Measurements from ENCODE around the gene FBXW4. TPM values are rescaled to one million over a fixed set of nuclear protein-coding genes. Genes with fewer than 3 reads are reported as not detected.

Gene FBXW4
- total and polyA plus RNA-seq, 9 of the 15 experiments (the other 6 are each of a cell fraction or from before 2014, with no cell fraction given): 1.0 to 10.6 (median 5.4) TPM

- TF ChIP-seq IRF9 (tag; IDR thresholded peaks at IDR 0.05) (no peak), POLR2AphosphoS5 (IDR thresholded peaks at IDR 0.05; ENCODE audit: control insufficient read depth, insufficient read depth, low read depth, low read length) (no peak), CTCF (IDR thresholded peaks at IDR 0.05 in 2 of 3, conservative IDR thresholded peaks at IDR 0.05 in 1 of 3; ENCODE audit: insufficient read depth in 2 of 3, low read depth in 1 of 3, low read length in 3 of 3) (0 out of 6 replicates have a peak, but pooled peaks of 1 of the 3 experiments have one; percentile 24), MECOM (CRISPR knock-in tag; IDR thresholded peaks at IDR 0.05) (no peak), SP2 (IDR thresholded peaks at IDR 0.05; ENCODE audit: extremely low read depth, low read depth, low read length, poor library complexity, severe bottlenecking) (no peak), MCM5 (IDR thresholded peaks at IDR 0.05; ENCODE audit: low read depth) (no peak), ZNF77 (CRISPR knock-in tag; IDR thresholded peaks at IDR 0.05) (no peak), STAT5B (CRISPR knock-in tag; IDR thresholded peaks at IDR 0.05) (no peak), TEAD4 (IDR thresholded peaks at IDR 0.05; ENCODE audit: low read length) (no peak), TEAD4 (CRISPR knock-in tag; IDR thresholded peaks at IDR 0.05; ENCODE audit: borderline replicate concordance) (no peak), MAX (CRISPR knock-in tag; IDR thresholded peaks at IDR 0.05) (peak; percentile 90), HNRNPLL (IDR thresholded peaks at IDR 0.05; ENCODE audit: low read depth, low read length, poor library complexity, severe bottlenecking) (peak; percentile 18), NFXL1 (CRISPR knock-in tag; IDR thresholded peaks at IDR 0.05) (no peak), RBM17 (IDR thresholded peaks at IDR 0.05; ENCODE audit: borderline replicate concordance, low read depth, low read length) (no peak), KLF10 (CRISPR knock-in tag; IDR thresholded peaks at IDR 0.05) (no peak)
Measured at GRCh38 chr10:101566333-101567164, 128.4 kb downstream of the FBXW4 start (continued).

Data from K562 (cell line).